ENCODE results near the gene GPR35. TPM values are rescaled to one million over a fixed set of nuclear protein-coding genes. Genes with fewer than 3 reads are reported as not detected.

Gene GPR35
- total RNA-seq, 1 experiment from 2014 or later, result 21.3 TPM

DNA sequence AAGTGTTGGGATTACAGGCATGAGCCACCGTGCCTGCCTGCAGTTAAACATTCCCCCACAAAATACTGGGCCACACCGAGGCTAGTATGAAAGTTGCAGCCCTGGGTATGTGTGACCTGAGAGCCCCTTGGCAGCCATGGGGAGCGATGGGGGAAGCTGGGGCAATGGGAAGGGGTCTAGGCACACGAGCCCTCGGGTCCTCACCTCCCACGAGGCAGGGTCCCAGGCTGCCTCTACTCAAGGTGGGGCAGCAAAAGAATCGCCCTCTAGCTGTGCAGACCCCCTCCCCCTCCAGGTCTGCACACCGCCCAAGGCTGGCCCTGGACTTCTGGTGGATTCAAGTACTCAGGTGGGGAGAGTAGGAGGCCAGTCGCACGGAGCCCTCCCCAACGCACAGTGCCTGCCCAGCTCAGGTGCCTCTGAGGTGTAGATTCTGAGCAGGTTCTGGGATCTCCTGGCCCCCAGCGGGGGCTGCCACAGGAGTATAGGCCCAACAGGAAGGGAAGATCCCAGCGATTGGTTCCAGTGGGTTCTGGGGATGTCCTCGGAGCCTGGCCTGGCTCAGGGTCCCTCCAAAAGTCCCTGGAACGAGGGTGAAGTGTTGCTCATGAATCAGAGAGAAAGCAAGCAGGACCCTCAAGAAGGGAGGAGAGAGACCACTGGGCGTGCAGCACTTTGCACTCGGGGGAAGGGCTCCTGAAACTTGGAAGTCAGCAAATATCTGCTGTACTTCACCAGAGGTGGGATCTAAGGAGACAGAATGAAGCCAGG, 2.6 kb downstream of the GPR35 start:
- Histone ChIP-seq H3K36me3 (ENCODE audit: control insufficient read depth, insufficient read depth, low read length) (no peaks in the 10 kb centered on the region; the same call in none of the 2 replicates), H3K9me3 (no peaks in the 10 kb centered on the region), H3K4me1 (no peaks in the 10 kb centered on the region), H3K4me3 (ENCODE audit: low read depth, low read length) (no peak overlapping the region), H3K27me3 (replicated peaks; ENCODE audit: control insufficient read depth, insufficient read depth, low read length) (no peaks in the 10 kb centered on the region)
- Mint-ChIP-seq H3K27ac (ENCODE audit: unreplicated experiment) (no peak overlapping the region), H3K4me3 (ENCODE audit: unreplicated experiment) (no peak overlapping the region), H3K27me3 (ENCODE audit: insufficient read depth, unreplicated experiment) (no peaks in the 10 kb centered on the region), H3K36me3 (ENCODE audit: insufficient read depth, unreplicated experiment) (peaks cover 11% of the 10 kb centered on the region), H3K4me1 (ENCODE audit: low read depth, unreplicated experiment) (no peaks in the 10 kb centered on the region), H3K9me3 (ENCODE audit: unreplicated experiment) (peaks cover 5% of the 10 kb centered on the region)
- TF ChIP-seq CTCF (IDR thresholded peaks at IDR 0.05; ENCODE audit: insufficient read depth in 1 of 2, low read depth in 1 of 2, low read length in 1 of 2, severe bottlenecking in 1 of 2, unreplicated experiment in 1 of 2), result no peak
- CTCF ChIA-PET, result interaction anchor here (0.6 kb wide), 1 partner anchor 10 kb away, joined by 4 read pairs; no protein-coding TSS in a partner anchor
- no TSS peak for BruUV-seq (replicated peaks)
- POLR2A ChIA-PET, result no interaction called here
- intact Hi-C loops (cut with micrococcal nuclease; ENCODE audit: unreplicated experiment), result no loop called here
- DNase-seq, result peak in 1 of 2 experiments; percentile 9

GRCh38 chr2:240628507-240628807, 3.2 kb downstream of the GPR35 start:
- Mint-ChIP-seq H3K27me3 (ENCODE audit: insufficient read depth, unreplicated experiment) (no peaks in the 10 kb centered on the region), H3K4me1 (ENCODE audit: low read depth, unreplicated experiment) (no peaks in the 10 kb centered on the region), H3K27ac (ENCODE audit: unreplicated experiment) (no peak overlapping the region), H3K9me3 (ENCODE audit: unreplicated experiment) (peaks cover 10% of the 10 kb centered on the region), H3K4me3 (ENCODE audit: unreplicated experiment) (no peak overlapping the region), H3K36me3 (ENCODE audit: insufficient read depth, unreplicated experiment) (peaks cover 6% of the 10 kb centered on the region)
- Histone ChIP-seq H3K4me1 (no peaks in the 10 kb centered on the region), H3K4me3 (ENCODE audit: low read depth, low read length) (no peak overlapping the region), H3K27me3 (replicated peaks; ENCODE audit: control insufficient read depth, insufficient read depth, low read length) (no peaks in the 10 kb centered on the region), H3K36me3 (ENCODE audit: control insufficient read depth, insufficient read depth, low read length) (no peaks in the 10 kb centered on the region; the same call in none of the 2 replicates), H3K9me3 (no peaks in the 10 kb centered on the region)
- BruUV-seq (replicated peaks), result no TSS peak
- intact Hi-C loops (cut with micrococcal nuclease; ENCODE audit: unreplicated experiment), result no loop called here
- ChIA-PET CTCF (no interaction called here), POLR2A (no interaction called here)
- no peak for TF ChIP-seq CTCF (IDR thresholded peaks at IDR 0.05; ENCODE audit: insufficient read depth in 1 of 2, low read depth in 1 of 2, low read length in 1 of 2, severe bottlenecking in 1 of 2, unreplicated experiment in 1 of 2)
- no peak for DNase-seq

DNA sequence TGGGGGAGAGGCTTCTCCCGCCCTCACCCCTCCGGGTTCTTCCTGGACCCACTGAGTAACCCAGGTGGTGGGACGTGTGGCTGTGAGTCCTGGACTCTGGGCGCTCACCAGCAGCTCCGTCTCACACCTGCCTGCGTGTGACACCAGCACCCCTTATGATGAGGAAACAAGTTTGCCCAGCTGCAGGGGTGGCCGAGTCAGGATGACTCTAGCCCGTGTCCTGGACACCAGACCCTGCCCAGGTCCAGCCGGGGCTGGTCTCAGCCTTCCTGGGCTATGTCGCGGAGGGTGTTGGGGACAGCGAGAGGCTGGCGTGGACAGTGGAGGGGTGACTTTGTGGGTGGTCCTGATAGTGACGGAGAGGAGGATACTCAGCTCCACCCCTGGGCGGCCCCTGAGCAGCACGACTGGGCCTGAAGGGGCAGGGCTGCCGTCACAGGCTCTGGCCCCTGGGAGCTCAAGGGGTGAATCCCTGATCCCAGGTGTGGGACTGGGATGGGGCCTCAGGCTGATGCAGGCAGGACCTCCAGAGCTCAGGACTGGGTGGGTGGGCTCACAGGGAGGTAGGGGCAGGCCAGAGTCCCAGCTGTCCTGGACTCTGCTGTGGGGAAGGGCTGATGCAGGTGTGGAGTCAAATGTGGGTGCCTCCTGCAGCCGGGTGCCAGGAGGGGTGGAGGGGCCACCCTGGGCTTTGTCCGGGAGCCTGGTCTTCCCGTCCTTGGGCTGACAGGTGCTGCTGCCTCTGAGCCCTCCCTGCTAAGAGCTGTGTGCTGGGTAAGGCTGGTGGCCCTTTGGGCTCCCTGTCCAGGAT, 3.7 kb downstream of the GPR35 start:
- peaks cover 16% of the 10 kb centered on the region for H3K9me3 Mint-ChIP-seq (ENCODE audit: unreplicated experiment)
- Histone ChIP-seq H3K4me3 (ENCODE audit: low read depth, low read length) (no peak overlapping the region), H3K36me3 (ENCODE audit: control insufficient read depth, insufficient read depth, low read length) (no peaks in the 10 kb centered on the region; the same call in none of the 2 replicates), H3K4me1 (no peaks in the 10 kb centered on the region), H3K9me3 (0 out of 2 replicates have a peak, but pooled peaks cover 3% of the 10 kb centered on the region), H3K27me3 (replicated peaks; ENCODE audit: control insufficient read depth, insufficient read depth, low read length) (no peaks in the 10 kb centered on the region)
- peak in 1 of 2 experiments; percentile 21 for DNase-seq
- H3K4me3 Mint-ChIP-seq (ENCODE audit: unreplicated experiment), result no peak overlapping the region
- intact Hi-C loops (cut with micrococcal nuclease; ENCODE audit: unreplicated experiment), result no loop called here
- no peaks in the 10 kb centered on the region for H3K4me1 Mint-ChIP-seq (ENCODE audit: low read depth, unreplicated experiment)
- H3K27ac Mint-ChIP-seq (ENCODE audit: unreplicated experiment), result no peak overlapping the region
- ChIA-PET POLR2A (no interaction called here), CTCF (interaction anchor here (0.6 kb wide), 2 partner anchors 43 to 168 kb away, joined by 3 read pairs; no protein-coding TSS in a partner anchor)
- TF ChIP-seq CTCF (IDR thresholded peaks at IDR 0.05; ENCODE audit: insufficient read depth in 1 of 2, low read depth in 1 of 2, low read length in 1 of 2, severe bottlenecking in 1 of 2, unreplicated experiment in 1 of 2), result no peak
- H3K36me3 Mint-ChIP-seq (ENCODE audit: insufficient read depth, unreplicated experiment), result peaks cover 6% of the 10 kb centered on the region
- BruUV-seq (replicated peaks), result no TSS peak
- no peaks in the 10 kb centered on the region for H3K27me3 Mint-ChIP-seq (ENCODE audit: insufficient read depth, unreplicated experiment)

Measured in Caco-2 (cell line).